NCI-H345 (cell line): ENCODE data around the gene TMOD1.

Source experiments
- DNase-seq: peaks from one replicate; lab custom pipeline; 2025; lab: John Stamatoyannopoulos, UW

Gene TMOD1

DNA sequence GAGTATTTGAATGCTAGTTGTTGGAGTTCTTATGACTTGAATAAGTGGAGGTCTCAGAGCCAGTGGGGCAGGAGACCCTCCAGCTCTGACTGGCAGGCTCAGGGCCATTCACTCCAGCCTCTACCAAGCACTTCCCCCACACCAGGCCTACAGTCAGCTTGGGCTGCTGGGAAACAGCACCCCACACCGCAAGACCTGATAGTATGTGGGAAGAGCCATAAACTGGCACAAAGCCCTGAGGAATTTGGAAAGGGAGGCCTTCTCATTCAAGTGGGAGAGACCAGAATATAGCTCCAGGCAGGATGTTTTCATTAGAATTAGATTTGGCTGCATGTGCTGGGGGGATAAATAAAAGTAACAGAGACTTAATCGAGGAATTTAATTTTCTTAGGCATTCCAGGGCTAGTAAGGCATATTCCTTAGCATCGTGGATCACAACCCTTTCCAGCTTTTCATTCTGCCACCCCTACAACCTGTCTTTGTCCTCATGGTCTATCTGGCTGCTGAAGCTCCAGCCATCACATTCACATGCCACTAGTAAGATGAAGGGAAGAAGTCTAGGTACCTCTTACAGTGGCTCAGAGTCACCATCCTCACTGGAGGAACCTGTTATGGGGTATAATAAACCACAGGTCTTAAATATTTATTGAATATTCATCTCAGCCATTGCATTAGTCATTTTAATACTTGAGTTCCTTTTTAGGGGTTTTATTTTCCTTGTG lies 47.5 kb downstream of the TMOD1 start:
- DNase-seq, result no peak

DNA sequence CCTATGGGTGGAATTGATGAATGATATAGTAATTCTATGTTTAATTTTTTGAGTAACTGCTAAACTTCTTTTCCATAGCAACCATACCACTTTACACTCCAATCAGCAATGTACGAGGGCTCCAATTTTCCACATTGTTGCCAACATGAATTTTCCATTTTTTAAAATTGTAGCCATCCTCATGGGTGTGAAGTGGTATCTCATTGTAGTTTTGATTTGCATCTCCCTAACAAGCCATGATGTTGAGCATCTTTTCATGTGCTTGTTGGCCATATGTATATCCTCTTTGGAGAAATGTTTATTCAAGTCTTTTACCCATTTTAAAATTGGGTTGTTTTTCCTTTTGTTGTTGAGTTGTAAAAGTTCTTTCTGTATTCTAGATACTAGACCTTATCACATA lies 48.9 kb downstream of the TMOD1 start:
- DNase-seq, result no peak

DNA sequence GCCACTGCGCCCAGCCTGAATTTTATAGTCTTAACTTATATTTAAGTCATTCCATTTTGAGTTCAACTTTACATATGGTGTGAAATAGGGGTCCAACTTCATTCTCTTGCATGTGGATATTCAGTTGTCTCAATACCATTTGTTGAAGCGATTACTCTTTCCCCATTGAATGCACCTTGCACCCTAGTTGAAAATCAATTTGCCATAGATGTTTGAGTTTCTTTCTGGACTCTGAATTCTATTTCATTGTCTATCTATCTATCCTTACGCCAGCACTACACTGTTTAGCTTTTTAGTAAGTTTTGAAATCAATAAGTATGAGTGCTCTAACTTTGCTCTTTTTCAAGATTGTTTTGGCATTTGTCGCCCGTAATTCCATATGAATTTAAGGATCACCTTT lies 49.8 kb downstream of the TMOD1 start:
- DNase-seq, result no peak

DNA sequence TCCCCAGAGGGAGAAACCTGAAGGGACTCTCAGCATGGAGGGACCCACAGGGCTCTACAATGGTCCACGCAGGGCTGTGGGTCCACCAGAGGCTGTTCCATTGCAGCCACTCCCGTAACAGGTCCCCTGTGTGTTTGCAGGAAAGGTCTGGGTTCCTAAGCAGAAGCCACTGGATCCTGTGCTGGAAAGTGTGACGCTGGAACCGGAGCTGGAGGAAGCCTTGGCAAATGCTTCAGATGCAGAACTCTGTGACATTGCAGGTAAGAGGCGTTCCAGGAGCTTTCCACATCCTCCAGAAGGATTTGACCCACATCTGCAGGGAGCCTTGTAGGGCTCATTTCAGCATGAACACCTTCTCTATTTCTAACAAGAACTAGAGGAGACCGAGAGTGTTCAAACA lies 51.7 kb downstream of the TMOD1 start:
- no peak for DNase-seq

DNA sequence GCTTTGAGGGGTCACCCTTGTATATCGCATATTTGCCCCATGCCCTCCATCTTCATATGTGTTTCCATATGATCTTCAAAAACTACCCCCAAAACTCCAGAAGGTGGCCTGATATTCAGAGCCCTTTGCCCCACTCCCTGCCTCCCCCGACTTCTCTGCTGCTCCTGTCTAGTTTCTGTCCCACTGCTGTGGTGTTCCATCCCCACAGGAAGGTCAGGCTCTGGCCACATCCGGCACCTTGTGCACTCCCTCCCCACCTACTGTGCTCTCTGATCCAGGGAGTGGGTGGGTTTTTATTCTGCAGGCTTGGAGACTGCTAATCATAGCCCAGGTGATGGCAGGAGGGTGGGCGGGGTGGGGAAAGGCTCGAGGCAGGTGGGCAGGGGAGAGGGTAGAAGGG lies 52.4 kb downstream of the TMOD1 start:
- no peak for DNase-seq

DNA sequence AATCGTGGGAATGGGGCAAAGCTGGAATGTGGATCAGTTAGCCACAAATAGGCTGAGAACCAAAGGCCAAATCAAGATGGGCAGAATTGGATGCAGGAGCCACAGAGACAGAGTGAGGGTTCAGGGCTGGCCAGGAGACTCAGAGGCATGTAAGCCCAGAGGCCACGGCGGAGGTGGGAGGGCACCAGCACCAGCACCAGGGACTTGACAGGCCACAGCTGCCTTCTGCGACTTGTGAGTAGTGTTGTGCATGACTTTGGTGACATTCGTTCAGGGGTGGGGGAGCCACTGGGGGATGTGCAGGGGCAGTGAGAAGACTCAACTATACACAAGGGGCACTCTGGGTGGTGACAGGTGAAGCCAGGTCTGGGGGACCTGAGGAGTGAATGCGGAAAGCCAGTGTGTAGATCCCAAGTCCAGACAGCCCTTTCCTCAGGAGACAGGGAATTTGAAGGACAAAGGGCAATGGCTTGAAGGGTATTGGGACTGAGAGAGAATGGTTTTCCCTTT lies 53.2 kb downstream of the TMOD1 start:
- no peak for DNase-seq

DNA sequence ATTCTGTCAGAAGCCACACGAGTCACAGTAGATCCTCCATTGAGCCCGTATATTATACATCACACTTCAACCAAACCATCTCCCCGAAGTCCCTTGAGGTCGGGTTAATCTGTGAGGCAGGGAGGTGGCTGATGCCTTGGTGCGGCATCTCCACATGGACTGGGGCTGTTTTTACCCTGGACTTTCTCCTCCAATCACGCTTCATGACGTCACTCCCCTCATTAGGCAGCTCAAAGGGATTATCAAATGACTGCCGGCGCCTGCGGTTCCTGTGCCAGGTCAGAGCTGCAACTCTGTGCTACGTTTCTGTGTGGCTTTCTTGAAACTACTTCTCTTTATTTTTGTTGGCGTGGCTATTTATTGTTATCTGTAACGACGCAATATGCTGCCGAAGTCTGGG lies 53.7 kb downstream of the TMOD1 start:
- no peak for DNase-seq

DNA sequence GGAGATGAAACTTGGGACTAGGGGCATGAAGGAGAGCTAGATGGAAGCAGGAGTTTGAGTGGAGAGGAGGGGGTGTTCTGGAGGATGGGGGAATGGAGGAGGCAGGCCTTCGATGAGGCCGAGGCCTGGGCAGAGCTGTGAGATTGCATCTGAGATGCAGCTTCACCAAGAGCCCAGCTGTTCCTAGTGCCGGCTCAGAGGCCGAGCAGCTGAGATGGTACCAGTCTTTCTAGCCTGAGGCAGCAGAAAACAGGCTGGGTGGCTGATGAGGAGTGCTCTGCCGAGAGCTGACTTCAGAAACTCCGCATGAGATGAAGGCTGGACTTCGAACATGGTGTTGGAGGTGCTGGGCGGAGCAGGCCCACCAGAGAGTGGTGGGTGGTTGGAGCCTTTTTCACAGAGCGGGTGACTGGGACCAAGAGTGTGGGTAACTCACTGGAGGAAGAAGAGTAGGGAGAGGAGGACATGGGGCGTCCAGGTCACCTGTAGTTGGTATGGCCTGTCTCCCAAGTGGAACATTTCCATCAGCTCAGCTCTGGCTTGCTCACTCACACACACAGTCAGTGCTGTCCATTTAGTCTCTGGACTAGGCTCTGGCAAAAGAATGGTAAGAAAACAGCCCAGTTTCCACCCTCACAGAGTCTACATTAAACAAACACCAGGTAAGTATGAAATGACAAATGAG lies 54.7 kb downstream of the TMOD1 start:
- DNase-seq, result no peak

DNA sequence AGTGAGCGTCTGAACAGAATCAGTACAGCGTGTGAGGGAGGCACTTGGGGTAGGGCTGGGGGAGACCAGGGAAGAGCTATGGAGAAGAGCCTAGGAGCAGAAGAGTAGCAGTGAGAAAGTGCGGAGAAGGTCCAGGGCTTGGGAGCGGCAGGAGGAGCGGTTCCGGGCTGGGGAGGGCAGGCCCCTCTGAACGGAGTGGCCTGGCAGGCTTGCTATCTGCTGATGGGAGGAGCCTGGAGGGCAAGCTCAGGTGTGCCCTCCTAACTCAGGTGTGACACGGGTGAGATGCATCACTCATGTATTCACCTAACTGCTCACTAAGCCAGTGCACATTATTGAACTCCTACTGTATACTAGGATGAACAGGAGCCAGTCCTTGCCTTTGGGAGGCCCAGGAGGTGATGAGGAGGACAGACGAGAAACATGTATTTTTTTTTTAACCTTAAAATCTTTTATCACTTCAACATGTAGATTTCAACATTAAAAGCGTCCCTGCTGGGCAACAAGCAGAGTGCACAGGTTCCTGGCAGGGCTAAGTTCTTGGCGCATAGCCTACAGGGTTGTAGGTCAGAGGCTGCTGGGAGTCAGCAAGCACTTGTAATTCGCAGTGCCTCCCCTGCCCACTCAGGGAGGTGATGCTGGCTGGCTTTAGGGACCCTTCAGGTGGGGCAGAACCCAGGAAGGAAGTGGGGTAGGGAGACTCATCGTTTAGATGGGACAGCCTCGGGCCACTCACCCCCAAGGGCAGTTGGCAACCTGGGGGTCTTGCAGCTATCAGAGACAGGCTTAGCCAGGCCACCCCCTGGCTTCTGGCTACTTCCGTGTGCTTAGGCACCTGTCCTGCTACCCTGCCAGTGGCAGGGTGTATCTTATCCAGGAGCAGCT lies 55.5 kb downstream of the TMOD1 start:
- no peak for DNase-seq

DNA sequence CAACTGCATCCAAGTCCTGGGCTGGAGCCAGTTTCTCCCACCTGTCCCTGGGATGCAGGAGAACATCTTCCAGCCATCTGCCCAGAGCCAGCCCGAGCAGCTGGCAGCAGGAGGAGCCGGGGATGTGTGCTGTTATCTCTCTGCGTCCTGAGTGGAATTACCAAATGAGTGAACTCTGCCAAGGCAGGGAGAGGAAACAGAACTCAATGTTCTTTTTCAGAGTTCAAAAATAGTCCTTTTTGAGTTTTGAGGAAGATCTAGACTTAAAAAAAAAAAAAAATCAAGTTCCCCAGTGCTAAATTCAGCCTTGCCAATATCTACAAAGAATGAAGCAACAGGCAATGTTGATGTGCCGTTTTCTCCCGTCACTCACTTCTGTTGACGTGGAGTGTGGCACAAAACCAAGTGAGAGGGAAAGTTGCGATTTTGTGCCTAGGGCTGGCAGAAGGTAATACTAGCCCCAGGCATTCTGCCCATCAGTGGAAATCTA lies 56.2 kb downstream of the TMOD1 start:
- DNase-seq, result no peak

DNA sequence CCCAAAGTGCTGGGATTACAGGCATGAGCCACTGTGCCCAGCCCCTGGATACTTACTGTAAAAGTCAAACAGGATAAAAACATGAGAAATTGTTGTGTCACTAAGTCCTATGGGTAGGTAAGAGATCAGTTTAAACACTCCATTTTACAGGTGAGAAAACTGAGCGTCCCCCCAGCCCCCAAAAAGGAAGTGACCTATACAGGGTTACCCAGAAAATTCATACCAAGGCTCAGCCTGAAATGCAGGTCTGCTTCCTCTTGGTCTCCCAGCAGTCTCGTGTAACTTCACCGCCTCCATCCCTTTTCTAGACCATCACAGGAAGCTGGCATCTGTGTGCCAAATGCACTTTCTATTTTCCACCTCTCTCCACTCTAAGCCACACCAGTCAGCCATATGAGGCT lies 57.2 kb downstream of the TMOD1 start:
- DNase-seq, result no peak

DNA sequence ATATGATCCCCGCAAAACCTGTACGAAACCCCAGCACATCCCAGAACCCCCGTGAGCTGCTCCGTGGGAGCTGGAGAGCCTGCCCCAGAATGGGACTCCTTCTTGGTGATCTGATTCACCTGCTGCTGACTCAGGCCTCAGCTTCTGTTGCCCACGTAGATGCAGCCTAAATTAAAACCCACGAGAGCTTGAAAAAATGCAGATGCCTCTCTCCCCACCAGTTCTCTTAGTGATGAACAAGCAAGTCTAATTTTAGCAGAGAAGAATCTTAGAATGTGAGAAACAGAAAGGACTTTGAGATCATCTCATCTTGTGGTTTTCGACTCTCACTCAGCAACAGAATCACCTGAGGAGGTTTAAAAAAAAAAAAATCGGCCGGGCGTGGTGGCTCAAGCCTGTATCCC lies 57.6 kb downstream of the TMOD1 start:
- DNase-seq, result no peak

DNA sequence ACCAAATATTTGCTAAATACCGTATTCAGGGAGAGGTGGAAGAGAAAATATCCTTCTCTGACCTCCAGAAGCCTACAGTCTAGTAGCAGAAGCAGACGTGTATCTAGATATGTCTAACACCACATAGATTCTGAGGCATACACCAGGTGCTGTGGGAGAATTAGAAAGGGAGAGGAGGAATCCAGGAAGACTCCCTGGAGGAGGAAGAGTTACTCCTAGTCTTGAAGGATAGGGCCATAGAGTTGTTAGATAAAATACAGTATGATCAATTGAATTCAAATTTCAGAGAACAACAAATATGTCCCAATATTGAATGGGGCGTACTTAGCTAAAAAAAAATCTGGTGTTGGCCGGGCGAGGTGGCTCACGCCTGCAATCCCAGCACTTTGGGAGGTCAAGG lies 58.7 kb downstream of the TMOD1 start:
- no peak for DNase-seq

DNA sequence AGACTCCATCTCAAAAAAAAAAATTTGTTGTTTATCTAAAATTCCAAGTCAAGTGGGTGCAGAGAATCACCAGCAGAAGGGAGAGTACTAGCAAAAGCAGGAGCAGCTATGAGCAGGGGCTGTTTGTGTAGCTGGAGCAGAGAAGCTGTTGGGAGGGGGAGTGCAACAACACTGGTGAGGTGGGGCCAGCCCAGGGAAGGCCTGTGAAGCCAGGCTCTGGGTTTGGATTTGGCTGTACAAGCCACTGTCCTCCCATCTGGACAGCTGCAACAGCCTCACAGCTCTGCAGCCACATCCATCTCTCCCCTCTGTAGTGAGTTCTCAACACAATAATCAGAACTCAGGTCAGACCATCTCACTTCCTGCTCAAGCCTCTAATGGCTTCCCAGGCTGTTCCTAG lies 59.4 kb downstream of the TMOD1 start:
- no peak for DNase-seq

DNA sequence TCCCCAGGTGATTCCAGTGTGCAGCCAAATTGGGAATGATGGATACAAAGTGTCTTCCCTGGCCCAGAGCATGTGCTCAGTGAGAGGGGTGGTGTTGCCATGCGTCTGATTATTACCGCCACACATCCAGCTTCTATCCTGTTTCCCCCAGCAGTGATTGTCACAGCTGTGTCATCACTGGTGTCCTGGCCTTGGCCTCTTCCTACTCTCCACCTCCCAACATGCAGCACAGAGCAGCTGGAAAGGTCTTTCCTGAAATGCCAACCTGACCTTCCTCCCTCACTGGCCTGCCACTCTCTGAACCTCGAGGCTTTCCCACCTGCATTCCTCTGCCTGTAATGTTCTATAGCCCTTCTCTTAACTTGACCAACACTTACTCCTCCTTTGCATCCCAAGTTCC lies 60.0 kb downstream of the TMOD1 start:
- no peak for DNase-seq

DNA sequence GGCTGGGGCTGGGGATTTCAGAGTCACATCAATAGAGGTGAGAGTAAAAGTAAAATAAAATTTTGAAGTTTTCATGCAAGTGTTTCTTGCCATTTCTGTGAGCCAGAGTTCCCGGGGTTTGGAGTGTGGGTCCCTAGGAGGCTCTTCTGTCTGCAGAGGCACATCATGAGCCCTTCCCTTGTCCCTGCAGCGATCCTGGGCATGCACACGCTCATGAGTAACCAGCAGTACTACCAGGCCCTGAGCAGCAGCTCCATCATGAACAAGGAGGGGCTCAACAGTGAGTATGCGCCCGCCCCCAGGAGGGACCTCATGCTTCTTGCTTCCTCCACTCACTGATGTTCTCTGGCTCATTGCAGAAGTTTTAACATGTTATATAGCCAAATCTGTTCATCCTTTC lies 61.1 kb downstream of the TMOD1 start:
- DNase-seq, result no peak

DNA sequence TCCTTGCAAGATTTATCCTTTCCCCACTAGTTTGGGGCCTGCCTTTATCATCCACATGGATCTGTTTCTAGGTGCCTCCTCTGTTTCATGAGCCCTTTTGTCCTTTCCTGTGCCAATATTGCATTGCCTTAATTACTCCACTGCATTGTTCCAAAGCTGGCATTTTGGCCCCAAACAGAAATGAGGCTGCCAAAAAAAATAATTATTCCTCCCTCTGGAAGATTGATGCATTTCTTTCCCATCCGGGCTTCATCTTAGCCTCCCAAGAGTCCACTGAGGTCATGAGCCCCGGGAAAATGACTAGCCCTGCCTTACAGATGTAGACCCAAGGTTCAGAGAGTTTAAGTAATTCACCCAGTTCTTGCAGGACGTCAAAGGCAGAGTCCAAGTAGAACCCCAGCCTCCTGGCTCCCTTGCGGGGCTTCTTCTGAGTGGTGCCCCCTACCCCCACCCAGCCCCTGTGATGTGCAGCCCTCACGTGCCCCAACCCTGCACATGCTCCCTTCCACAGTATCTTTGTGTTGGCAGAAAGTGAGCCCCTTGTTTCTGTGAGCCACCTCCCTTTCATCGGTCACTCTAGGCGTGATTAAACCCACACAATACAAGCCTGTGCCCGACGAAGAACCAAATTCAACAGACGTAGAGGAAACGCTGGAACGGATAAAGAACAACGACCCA lies 62.1 kb downstream of the TMOD1 start:
- DNase-seq, result no peak

DNA sequence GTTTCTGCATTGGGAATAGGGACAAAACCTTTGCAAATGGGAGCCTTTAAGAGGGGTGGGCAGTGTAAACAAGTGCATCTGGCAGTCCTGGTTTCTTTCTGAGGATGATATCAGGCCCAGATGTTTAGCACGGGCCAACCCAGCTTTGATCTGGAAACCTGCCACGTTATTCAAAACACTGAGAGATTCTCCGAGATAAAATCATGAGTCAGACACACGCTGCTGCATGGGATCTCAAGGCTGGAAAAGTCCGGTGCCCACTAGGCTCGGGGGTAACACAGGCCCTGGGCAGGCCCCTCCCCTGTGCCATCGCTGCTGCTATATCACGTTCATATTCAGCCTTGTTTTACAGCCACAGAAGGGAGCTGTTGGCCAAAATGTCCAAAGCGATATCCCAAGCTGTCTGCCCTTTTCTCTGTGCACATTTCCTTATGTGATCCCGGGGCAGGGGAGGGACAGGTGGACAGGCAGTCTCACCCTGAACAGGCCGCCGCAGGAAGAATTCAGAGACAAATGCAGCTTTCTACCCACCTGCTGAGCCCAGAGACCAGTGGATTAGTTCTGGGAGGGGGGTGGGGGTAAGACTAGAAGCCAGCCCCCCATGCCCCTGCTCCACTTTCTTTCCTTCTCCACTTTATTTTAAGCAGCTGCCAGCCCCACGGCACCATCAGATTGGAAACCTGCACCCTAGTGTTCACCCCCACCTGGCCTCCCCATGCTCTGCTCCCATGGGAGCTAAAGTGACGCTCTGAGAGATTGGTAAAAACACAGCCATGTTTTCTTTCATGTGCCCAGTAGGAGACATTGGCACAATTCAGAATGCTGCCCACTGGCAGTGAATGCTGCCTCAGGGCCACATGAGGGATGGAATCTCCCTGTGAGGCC lies 63.1 kb downstream of the TMOD1 start:
- peak; percentile 23 for DNase-seq

DNA sequence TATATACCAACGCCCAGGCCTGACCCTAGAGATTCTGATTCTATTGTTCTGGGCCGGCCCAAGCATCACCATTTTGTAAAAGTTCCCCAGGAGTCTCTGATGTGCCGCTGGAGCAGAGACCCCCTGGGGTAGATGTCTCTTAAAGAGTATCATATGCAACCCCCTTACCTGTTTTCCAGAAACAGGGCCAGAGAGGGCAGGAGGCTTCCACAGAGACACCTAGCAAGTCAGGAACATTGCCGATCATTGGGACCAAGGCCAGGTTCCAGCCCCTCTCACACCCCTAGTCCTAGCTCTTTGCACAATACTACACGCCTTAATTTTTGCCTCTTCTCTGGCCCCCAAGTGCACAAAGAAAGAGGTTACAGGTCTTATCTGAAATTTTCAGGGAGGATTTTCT lies 63.8 kb downstream of the TMOD1 start:
- no peak for DNase-seq

DNA sequence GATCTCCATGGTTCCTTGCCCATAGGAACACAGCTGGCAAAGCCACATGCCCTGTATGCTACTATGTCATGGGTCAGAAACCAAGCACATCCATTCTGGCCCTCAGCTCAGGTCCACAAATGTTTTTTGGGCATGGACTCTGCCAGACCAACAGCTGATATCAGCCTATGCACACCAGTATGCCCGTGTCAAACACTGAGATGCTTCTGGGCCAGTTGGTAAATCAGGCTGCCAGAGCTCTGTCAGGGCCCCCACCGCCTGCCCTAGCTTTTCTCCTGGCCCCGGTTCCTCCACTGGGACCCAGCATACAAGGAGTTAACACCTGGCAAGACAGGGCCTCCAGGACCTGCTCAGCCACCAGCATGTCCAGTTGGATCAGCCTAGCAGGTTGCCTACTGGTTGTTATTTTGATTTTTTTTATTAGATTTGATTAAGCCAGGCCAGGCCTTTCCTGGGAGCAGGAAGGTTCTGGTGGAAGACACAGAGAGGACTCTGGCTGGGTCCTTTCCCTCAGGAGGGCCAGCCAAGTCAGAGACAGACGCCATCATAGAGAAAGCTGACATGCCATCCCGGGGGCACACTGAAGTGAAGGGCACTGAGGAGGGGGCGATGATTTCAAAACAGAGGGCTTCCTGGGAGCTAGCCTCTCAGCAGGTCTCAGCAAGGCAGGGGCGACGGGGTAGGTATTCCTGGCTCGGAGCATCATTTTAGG lies 65.9 kb downstream of the TMOD1 start:
- DNase-seq, result no peak

DNA sequence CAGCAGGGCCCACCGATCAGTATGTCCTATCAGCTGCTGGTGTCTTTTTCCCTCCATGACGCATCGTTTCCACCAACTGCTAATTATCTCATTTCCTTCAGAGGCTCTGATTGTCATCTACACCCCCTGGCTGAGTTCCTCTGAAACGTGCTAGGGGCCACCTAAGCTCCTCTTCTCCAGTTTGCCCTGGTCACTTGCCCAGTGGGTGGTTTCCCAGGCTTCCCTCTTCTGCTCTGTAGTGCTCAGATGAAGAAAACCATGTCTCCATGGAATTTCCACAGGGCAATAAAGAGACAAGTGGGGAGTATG lies 66.4 kb downstream of the TMOD1 start:
- DNase-seq, result no peak
